ENCODE results near the gene PSMD11. TPM values are rescaled to one million over a fixed set of nuclear protein-coding genes. Genes with fewer than 3 reads are reported as not detected.

The PSMD11 gene
- total RNA-seq, 3 donors from 2014 or later: 49.2 to 61.9 (median 56.6) TPM

DNA sequence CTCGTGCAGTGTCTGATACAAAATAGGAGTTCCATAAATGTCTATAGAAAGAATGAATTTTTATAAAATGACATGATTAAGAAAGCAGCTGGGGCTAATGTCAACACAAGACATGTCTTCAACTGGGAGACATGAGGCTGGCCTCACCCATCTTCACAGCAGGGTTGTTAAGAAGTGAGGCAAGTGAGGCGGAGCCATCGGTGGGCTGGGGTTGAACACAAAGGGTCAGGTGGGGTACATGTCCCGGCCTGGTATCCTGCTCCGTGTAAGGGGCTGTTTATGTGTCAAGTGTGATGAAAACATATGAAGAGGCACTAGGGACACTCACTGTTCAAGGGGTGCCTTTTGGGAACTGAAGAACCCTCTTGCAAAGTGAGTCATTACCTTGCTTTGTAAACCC lies 64.6 kb downstream of the PSMD11 start:
- Histone ChIP-seq H3K27me3 (no peaks in the 10 kb centered on the region), H3K27ac (no peak overlapping the region), H3K9me3 (no peaks in the 10 kb centered on the region), H3K4me3 (no peak overlapping the region), H3K4me1 (no peaks in the 10 kb centered on the region), H3K36me3 (no peaks in the 10 kb centered on the region)
- intact Hi-C loops (cut with DNase I; ENCODE audit: low total_unique reads): no loop called here
- TF ChIP-seq POLR2AphosphoS5 (IDR thresholded peaks at IDR 0.05): no peak
- no peak for TF ChIP-seq POLR2A (IDR thresholded peaks at IDR 0.05)
- TF ChIP-seq, protein P1, sequence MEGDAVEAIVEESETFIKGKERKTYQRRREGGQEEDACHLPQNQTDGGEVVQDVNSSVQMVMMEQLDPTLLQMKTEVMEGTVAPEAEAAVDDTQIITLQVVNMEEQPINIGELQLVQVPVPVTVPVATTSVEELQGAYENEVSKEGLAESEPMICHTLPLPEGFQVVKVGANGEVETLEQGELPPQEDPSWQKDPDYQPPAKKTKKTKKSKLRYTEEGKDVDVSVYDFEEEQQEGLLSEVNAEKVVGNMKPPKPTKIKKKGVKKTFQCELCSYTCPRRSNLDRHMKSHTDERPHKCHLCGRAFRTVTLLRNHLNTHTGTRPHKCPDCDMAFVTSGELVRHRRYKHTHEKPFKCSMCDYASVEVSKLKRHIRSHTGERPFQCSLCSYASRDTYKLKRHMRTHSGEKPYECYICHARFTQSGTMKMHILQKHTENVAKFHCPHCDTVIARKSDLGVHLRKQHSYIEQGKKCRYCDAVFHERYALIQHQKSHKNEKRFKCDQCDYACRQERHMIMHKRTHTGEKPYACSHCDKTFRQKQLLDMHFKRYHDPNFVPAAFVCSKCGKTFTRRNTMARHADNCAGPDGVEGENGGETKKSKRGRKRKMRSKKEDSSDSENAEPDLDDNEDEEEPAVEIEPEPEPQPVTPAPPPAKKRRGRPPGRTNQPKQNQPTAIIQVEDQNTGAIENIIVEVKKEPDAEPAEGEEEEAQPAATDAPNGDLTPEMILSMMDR (IDR thresholded peaks at IDR 0.05): no peak
- no peak for DNase-seq (ENCODE audit: low spot score in 2 of 2)

DNA sequence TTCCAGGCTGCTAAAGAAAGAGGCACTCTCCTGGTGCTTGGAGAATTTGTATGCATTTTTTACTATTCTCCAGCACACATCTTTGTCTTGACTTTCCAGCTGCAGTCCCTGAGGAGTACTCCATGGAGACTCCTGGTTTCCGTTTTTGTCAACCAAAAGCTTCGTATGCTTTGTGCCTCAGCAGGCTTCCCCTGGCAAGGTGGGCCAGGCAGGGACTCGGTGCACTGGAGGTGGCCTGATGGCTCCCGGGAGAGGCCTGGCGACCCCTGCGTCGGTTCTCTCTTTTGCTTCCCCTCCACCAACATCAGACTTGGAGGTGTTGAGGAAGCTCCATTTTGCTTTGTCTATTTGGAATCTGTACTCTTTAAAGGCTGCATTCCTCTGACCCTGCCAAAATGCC lies 66.2 kb downstream of the PSMD11 start:
- TF ChIP-seq POLR2AphosphoS5 (IDR thresholded peaks at IDR 0.05): no peak
- TF ChIP-seq, protein P1 (IDR thresholded peaks at IDR 0.05): no peak
- no peak for TF ChIP-seq POLR2A (IDR thresholded peaks at IDR 0.05)
- no peaks in the 10 kb centered on the region for H3K9me3 ChIP-seq
- H3K4me3 ChIP-seq: no peak overlapping the region
- no peak overlapping the region for H3K27ac ChIP-seq
- no peaks in the 10 kb centered on the region for H3K4me1 ChIP-seq
- no peaks in the 10 kb centered on the region for H3K36me3 ChIP-seq
- H3K27me3 ChIP-seq: no peaks in the 10 kb centered on the region
- intact Hi-C loops (cut with DNase I; ENCODE audit: low total_unique reads): no loop called here
- no peak for DNase-seq (ENCODE audit: low spot score in 2 of 2)

DNA sequence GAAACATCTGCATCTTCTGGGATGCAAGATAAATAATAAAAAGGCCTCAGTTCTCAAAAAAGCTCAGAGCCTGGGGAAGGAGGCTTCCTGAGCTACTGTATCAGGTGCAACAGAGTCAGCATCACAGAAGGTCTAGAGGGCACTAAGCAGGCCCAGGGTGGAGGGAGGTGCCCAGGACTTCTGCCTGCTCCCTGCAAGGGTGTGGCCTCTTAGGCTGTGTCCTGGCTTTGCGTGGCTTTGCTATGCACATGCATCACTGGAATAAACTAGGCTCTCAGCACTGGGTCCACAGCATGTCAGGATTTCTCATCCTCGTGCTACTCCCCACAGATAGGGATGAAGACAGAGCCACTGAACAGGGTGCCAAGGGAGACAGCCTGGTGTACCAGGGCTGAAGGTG lies 68.0 kb downstream of the PSMD11 start:
- DNase-seq (ENCODE audit: low spot score in 2 of 2): no peak
- no peaks in the 10 kb centered on the region for H3K36me3 ChIP-seq
- no peak overlapping the region for H3K4me3 ChIP-seq
- intact Hi-C loops (cut with DNase I; ENCODE audit: low total_unique reads): no loop called here
- no peak overlapping the region for H3K27ac ChIP-seq
- H3K27me3 ChIP-seq: no peaks in the 10 kb centered on the region
- TF ChIP-seq, protein P1 (IDR thresholded peaks at IDR 0.05): no peak
- no peak for TF ChIP-seq POLR2AphosphoS5 (IDR thresholded peaks at IDR 0.05)
- no peak for TF ChIP-seq POLR2A (IDR thresholded peaks at IDR 0.05)
- no peaks in the 10 kb centered on the region for H3K4me1 ChIP-seq
- H3K9me3 ChIP-seq: no peaks in the 10 kb centered on the region

DNA sequence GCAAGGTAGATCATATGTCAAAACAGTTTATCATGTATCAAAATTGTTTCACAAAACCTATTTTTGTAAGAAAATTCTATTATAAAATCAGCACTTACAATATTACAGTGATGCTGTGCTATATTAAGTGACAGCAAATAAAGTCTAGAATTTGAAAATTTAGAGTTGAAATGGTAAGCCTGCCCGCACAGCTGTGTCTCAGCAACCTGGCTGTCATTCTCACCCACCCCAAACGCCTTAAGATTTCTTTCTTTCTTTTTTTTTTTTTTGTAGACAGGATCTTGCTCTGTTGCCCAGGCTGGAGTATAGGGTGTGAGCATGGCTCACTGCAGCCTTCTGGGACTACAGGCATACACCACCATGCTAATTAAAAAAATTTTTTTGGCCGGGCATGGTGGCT lies 69.3 kb downstream of the PSMD11 start:
- no peak for TF ChIP-seq POLR2A (IDR thresholded peaks at IDR 0.05)
- TF ChIP-seq, protein P1 (IDR thresholded peaks at IDR 0.05): no peak
- no peak for TF ChIP-seq POLR2AphosphoS5 (IDR thresholded peaks at IDR 0.05)
- no peak for DNase-seq (ENCODE audit: low spot score in 2 of 2)
- no peak overlapping the region for H3K27ac ChIP-seq

DNA sequence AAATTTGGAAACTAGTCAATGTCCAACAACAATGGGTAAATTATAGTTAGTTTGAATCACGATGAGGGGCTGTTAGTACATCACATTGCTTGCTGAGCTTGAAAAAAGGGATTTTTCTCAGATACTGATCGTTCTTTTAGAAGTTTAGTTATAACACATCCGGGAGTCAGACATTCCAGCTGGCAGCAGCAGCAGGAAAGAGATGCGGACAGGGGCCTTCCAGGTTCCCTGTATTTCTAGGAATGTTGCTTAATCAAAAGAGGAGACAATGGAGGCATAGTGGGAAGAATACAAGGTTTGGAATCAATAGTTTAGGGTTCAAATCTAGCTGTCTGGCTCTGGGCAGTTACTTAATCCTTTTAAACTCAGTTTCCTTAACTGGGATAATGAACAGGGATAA lies 70.3 kb downstream of the PSMD11 start:
- Histone ChIP-seq H3K4me3 (no peak overlapping the region), H3K9me3 (no peaks in the 10 kb centered on the region), H3K27me3 (no peaks in the 10 kb centered on the region), H3K27ac (no peak overlapping the region), H3K4me1 (no peaks in the 10 kb centered on the region), H3K36me3 (no peaks in the 10 kb centered on the region)
- intact Hi-C loops (cut with DNase I; ENCODE audit: low total_unique reads): no loop called here
- TF ChIP-seq POLR2AphosphoS5 (IDR thresholded peaks at IDR 0.05): no peak
- TF ChIP-seq POLR2A (IDR thresholded peaks at IDR 0.05): no peak
- peak in 1 of 2 donors; percentile 49 for DNase-seq (ENCODE audit: low spot score in 2 of 2)

More for the DNA sequence above, 69.3 kb downstream of the PSMD11 start:
- Histone ChIP-seq H3K36me3 (no peaks in the 10 kb centered on the region), H3K4me3 (no peak overlapping the region), H3K9me3 (no peaks in the 10 kb centered on the region), H3K27me3 (no peaks in the 10 kb centered on the region), H3K4me1 (no peaks in the 10 kb centered on the region)
- intact Hi-C loops (cut with DNase I; ENCODE audit: low total_unique reads): no loop called here
